CD14-positive monocyte (primary cell): ENCODE measurements around the gene PCBP3. TPM values are rescaled to one million over a fixed set of nuclear protein-coding genes. Genes with fewer than 3 reads are reported as not detected.

Experiments used
- DNase-seq, 3 donors: peaks; one replicate each; pipeline ENCODE4 v3.0.0-alpha.2; 2011 to 2022
- H2AFZ ChIP-seq: 2 replicates; pipeline ENCODE4 v1.6.0; 2012; ENCODE audit warnings: mild to moderate bottlenecking, low read depth, low read length, inconsistent platforms; ENCODE audit not compliant: insufficient read depth, poor library complexity, severe bottlenecking
- H3K27ac ChIP-seq, 2 donors: 1 replicate in 1 of 2; 2 replicates in 1 of 2; pipeline ENCODE4 v1.5.1; 2012 to 2013; ENCODE audit warnings: low read length in 2 of 2, control low read depth in 1 of 2, inconsistent platforms in 1 of 2, low read depth in 1 of 2, mild to moderate bottlenecking in 1 of 2
- H3K27me3 ChIP-seq, 2 donors: one replicate each; pipeline versions ENCODE4 v1.6.0 to v1.6.1; 2011 to 2013; ENCODE audit warnings: low read length in 2 of 2; ENCODE audit not compliant: control insufficient read depth in 2 of 2, insufficient read depth in 2 of 2
- H3K36me3 ChIP-seq, 2 donors: replicated peaks in 1 of 2; 1 replicate in 1 of 2; 2 replicates in 1 of 2; pipeline versions ENCODE4 v1.5.1 to v1.6.1; 2012 to 2013; ENCODE audit warnings: low read length in 2 of 2, control low read depth in 1 of 2, inconsistent platforms in 1 of 2, mild to moderate bottlenecking in 1 of 2; ENCODE audit not compliant: insufficient read depth in 2 of 2, control insufficient read depth in 1 of 2
- H3K4me1 ChIP-seq, 2 donors: 1 replicate in 1 of 2; 2 replicates in 1 of 2; pipeline versions ENCODE4 v1.5.1 to v1.6.1; 2012 to 2013; ENCODE audit warnings: low read length in 2 of 2, control low read depth in 1 of 2, inconsistent platforms in 1 of 2, mild to moderate bottlenecking in 1 of 2, moderate library complexity in 1 of 2; ENCODE audit not compliant: insufficient read depth in 2 of 2, control insufficient read depth in 1 of 2
- H3K4me2 ChIP-seq: replicated peaks from 2 replicates; pipeline ENCODE3; 2012; ENCODE audit warnings: low read length, moderate library complexity, mild to moderate bottlenecking; ENCODE audit not compliant: poor library complexity, severe bottlenecking; ENCODE audit errors: extremely low read depth
- H3K4me3 ChIP-seq, 3 experiments: fragments of 200-600 bp in 1 of 3; sonication (generic) in 1 of 3; replicated peaks in 1 of 3; 1 replicate in 2 of 3; 2 replicates in 1 of 3; pipeline ENCODE4 v1.5.1; 2011 to 2013; ENCODE audit warnings: low read length in 3 of 3, mild to moderate bottlenecking in 3 of 3, control low read depth in 2 of 3, low read depth in 2 of 3, inconsistent platforms in 1 of 3, moderate library complexity in 1 of 3
- H3K79me2 ChIP-seq: 2 replicates; pipeline ENCODE4 v1.6.0; 2012; ENCODE audit warnings: mild to moderate bottlenecking, control low read depth, inconsistent platforms, low read length, moderate library complexity; ENCODE audit not compliant: insufficient read depth
- H3K9ac ChIP-seq: 2 replicates; pipeline ENCODE4 v1.6.0; 2017; ENCODE audit warnings: low read length, mild to moderate bottlenecking; ENCODE audit not compliant: insufficient read depth, poor library complexity, severe bottlenecking
- H3K9me3 ChIP-seq, 2 donors: replicated peaks in 1 of 2; 1 replicate in 1 of 2; 2 replicates in 1 of 2; pipeline versions ENCODE4 v1.5.1 to v1.6.1; 2012 to 2013; ENCODE audit warnings: low read length in 2 of 2, control low read depth in 1 of 2; ENCODE audit not compliant: control insufficient read depth in 1 of 2, insufficient read depth in 1 of 2
- H4K20me1 ChIP-seq: 2 replicates; pipeline ENCODE4 v1.6.0; 2012; ENCODE audit warnings: mild to moderate bottlenecking, low read length, control low read depth, moderate library complexity; ENCODE audit not compliant: insufficient read depth
- H3K27ac Mint-ChIP-seq, 7 donors: one replicate each; pipeline ENCODE4 v1.8.0; 2020; ENCODE audit warnings: mild to moderate bottlenecking in 7 of 7, mixed read lengths in 7 of 7, moderate library complexity in 6 of 7, inconsistent platforms in 2 of 7
- H3K27me3 Mint-ChIP-seq, 3 donors: one replicate each; pipeline ENCODE4 v1.8.0; 2021 to 2022; ENCODE audit warnings: low read depth in 3 of 3, mild to moderate bottlenecking in 3 of 3, mixed read lengths in 3 of 3, moderate library complexity in 3 of 3, inconsistent platforms in 1 of 3
- H3K36me3 Mint-ChIP-seq, 2 donors: one replicate each; pipeline ENCODE4 v1.8.0; 2020; ENCODE audit warnings: mixed read lengths in 2 of 2, inconsistent platforms in 1 of 2, mild to moderate bottlenecking in 1 of 2
- H3K4me1 Mint-ChIP-seq: one replicate; pipeline ENCODE4 v1.8.0; 2020; ENCODE audit warnings: mild to moderate bottlenecking, mixed read lengths
- H3K4me3 Mint-ChIP-seq, 2 donors: one replicate each; pipeline ENCODE4 v1.8.0; 2020; ENCODE audit warnings: mild to moderate bottlenecking in 2 of 2, mixed read lengths in 2 of 2, moderate library complexity in 1 of 2
- H3K9me3 Mint-ChIP-seq, 7 donors: one replicate each; pipeline ENCODE4 v1.8.0; 2020 to 2022; ENCODE audit warnings: mixed read lengths in 7 of 7, mild to moderate bottlenecking in 6 of 7, moderate library complexity in 6 of 7, inconsistent platforms in 2 of 7
- WGBS: methylation state at CpG from one replicate; pipeline ENCODE4 v1.1.5; 2013; ENCODE audit warnings: missing lambda C conversion rate; ENCODE audit not compliant: insufficient coverage; 5-methylcytosine and 5-hydroxymethylcytosine counted together
- intact Hi-C, 2 donors: fragments of 100-400 bp; cut with micrococcal nuclease; formaldehyde crosslinking; loops; one replicate each; pipeline versions ENCODE4 v1.15.0 to v1.15.1; 2023
- polyA plus RNA-seq, 3 donors: library from polyadenylated mRNA; depleted of rRNA in 1 of 3; unstranded in 2 of 3; stranded (reverse) in 1 of 3; fragments of 300-500 nt in 2 of 3; fragments of >200 nt in 1 of 3; fragmentation: Illumina TruSeq in 2 of 3; gene quantifications; 1 replicate in 2 of 3; 2 replicates in 1 of 3; pipeline ENCODE4 v1.2.3, GENCODE V29; 2012 to 2021
- TF ChIP-seq, protein P1 (sequence below): fragments of 200-600 bp; IDR thresholded peaks from one replicate; pipeline ENCODE4 v1.8.0; 2022; ENCODE audit warnings: antibody characterized with exemption, mild to moderate bottlenecking

PCBP3 gene
- polyA plus RNA-seq, 3 donors: 0.34 to 0.49 TPM; not detected in 1

DNA sequence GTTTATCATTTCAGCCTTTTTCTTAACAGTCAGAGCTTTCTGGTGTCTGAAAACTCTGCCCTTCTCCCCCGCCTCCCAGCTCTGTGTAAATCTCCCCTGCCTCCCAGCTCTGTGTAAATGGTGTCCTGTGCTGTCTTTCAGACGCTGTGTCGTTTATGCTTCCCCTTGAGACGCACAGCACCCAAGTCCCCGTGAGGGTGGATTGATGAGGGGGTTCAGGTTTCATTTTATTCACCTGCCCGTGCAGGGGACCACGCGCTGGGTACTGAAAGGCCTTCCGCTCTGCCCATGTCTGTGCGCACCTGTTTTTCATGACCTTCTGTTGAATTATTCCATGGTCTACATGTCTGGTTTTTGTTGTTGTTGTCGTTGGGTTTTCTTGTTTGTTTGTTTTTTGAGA lies 229.9 kb downstream of the PCBP3 start:
- WGBS: no CpG with 5 or more reads among the region's 11 CpGs
- no peak overlapping the region for H3K4me3 ChIP-seq
- intact Hi-C loops: no loop called here
- no peaks in the 10 kb centered on the region for H3K9me3 Mint-ChIP-seq
- peaks cover 2 to 4% (median 3%) of the 10 kb centered on the region in 3 donors for H3K27me3 Mint-ChIP-seq
- H3K27ac ChIP-seq: no peak overlapping the region
- H3K36me3 Mint-ChIP-seq: no peaks in the 10 kb centered on the region
- H3K4me1 Mint-ChIP-seq: no peaks in the 10 kb centered on the region
- H3K79me2 ChIP-seq: no peaks in the 10 kb centered on the region
- no peak overlapping the region for H3K4me3 Mint-ChIP-seq
- H3K27me3 ChIP-seq: no peaks in the 10 kb centered on the region
- TF ChIP-seq, protein P1, sequence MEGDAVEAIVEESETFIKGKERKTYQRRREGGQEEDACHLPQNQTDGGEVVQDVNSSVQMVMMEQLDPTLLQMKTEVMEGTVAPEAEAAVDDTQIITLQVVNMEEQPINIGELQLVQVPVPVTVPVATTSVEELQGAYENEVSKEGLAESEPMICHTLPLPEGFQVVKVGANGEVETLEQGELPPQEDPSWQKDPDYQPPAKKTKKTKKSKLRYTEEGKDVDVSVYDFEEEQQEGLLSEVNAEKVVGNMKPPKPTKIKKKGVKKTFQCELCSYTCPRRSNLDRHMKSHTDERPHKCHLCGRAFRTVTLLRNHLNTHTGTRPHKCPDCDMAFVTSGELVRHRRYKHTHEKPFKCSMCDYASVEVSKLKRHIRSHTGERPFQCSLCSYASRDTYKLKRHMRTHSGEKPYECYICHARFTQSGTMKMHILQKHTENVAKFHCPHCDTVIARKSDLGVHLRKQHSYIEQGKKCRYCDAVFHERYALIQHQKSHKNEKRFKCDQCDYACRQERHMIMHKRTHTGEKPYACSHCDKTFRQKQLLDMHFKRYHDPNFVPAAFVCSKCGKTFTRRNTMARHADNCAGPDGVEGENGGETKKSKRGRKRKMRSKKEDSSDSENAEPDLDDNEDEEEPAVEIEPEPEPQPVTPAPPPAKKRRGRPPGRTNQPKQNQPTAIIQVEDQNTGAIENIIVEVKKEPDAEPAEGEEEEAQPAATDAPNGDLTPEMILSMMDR: no peak
- H3K27ac Mint-ChIP-seq: no peak overlapping the region
- H2AFZ ChIP-seq: no peak overlapping the region
- H4K20me1 ChIP-seq: no peaks in the 10 kb centered on the region
- H3K9ac ChIP-seq: no peak overlapping the region
- DNase-seq: no peak
- H3K4me1 ChIP-seq: no peaks in the 10 kb centered on the region
- H3K36me3 ChIP-seq: no peaks in the 10 kb centered on the region
- H3K9me3 ChIP-seq: no peaks in the 10 kb centered on the region
- no peak overlapping the region for H3K4me2 ChIP-seq

DNA sequence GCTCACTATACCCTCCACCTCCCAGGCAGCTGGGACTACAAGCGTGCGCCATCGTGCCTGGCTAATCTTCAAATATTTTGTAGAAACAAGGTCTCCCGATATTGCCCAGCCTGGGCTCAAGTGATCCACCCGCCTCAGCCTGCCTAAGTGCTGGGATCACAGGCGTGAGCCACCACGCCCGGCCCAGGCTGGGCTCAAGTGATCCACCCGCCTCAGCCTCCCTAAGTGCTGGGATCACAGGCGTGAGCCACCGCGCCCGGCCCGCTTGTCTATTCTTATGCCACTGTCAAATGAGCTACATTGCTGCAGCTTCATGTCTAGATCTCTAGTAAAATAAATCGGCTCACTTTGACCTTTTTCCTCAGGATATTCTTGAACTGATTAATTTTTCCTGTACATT lies 230.3 kb downstream of the PCBP3 start:
- no peak overlapping the region for H3K9ac ChIP-seq
- H3K9me3 ChIP-seq: no peaks in the 10 kb centered on the region
- no peaks in the 10 kb centered on the region for H3K4me1 ChIP-seq
- H3K4me3 ChIP-seq: no peak overlapping the region
- no peak overlapping the region for H3K4me2 ChIP-seq
- intact Hi-C loops: no loop called here
- H3K36me3 Mint-ChIP-seq: no peaks in the 10 kb centered on the region
- no peaks in the 10 kb centered on the region for H3K4me1 Mint-ChIP-seq
- no peak overlapping the region for H3K4me3 Mint-ChIP-seq
- peaks cover 2 to 4% (median 3%) of the 10 kb centered on the region in 3 donors for H3K27me3 Mint-ChIP-seq
- no peak overlapping the region for H3K27ac Mint-ChIP-seq
- no peaks in the 10 kb centered on the region for H3K36me3 ChIP-seq
- H2AFZ ChIP-seq: no peak overlapping the region
- WGBS: 96% methylated on average over 14 of the region's 15 CpGs
- TF ChIP-seq, protein P1: no peak
- H3K27ac ChIP-seq: no peak overlapping the region
- no peaks in the 10 kb centered on the region for H3K27me3 ChIP-seq
- no peaks in the 10 kb centered on the region for H3K79me2 ChIP-seq
- H3K9me3 Mint-ChIP-seq: no peaks in the 10 kb centered on the region
- no peaks in the 10 kb centered on the region for H4K20me1 ChIP-seq
- no peak for DNase-seq
